NT2/D1 (cell line): Measurements from ENCODE around the gene EPPIN.

Experiments used
- SUZ12 ChIP-seq: IDR thresholded peaks from 2 replicates; pipeline ENCODE4 v1.6.1; 2011; ENCODE audit not compliant: insufficient read length, insufficient read depth; ENCODE audit errors: extremely low read depth
- ZNF274 ChIP-seq: IDR thresholded peaks from 2 replicates; pipeline ENCODE4 v1.6.1; 2011; ENCODE audit warnings: mild to moderate bottlenecking, low read depth, low read length

- TF ChIP-seq SUZ12 (no peak), ZNF274 (no peak)
These were observed 40.8 kb downstream of the EPPIN start for GRCh38 chr20:45506398-45506797.
